ENCODE data around the gene SEC24A.

- TF ChIP-seq, protein P1, sequence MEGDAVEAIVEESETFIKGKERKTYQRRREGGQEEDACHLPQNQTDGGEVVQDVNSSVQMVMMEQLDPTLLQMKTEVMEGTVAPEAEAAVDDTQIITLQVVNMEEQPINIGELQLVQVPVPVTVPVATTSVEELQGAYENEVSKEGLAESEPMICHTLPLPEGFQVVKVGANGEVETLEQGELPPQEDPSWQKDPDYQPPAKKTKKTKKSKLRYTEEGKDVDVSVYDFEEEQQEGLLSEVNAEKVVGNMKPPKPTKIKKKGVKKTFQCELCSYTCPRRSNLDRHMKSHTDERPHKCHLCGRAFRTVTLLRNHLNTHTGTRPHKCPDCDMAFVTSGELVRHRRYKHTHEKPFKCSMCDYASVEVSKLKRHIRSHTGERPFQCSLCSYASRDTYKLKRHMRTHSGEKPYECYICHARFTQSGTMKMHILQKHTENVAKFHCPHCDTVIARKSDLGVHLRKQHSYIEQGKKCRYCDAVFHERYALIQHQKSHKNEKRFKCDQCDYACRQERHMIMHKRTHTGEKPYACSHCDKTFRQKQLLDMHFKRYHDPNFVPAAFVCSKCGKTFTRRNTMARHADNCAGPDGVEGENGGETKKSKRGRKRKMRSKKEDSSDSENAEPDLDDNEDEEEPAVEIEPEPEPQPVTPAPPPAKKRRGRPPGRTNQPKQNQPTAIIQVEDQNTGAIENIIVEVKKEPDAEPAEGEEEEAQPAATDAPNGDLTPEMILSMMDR (IDR thresholded peaks at IDR 0.05), result no peak
- no peak for TF ChIP-seq POLR2AphosphoS5 (IDR thresholded peaks at IDR 0.05)
Measured at GRCh38 chr5:134742134-134742533, 93.5 kb downstream of the SEC24A start.

All from suprapubic skin (tissue), 3 donors.